Activated CD8-positive, alpha-beta memory T cell treated with anti-CD3 and anti-CD28 coated beads, Interleukin-2, amount 50 U/mL, for 24 hours (primary cell): ENCODE measurements around the gene VPS45.
"Not testable (repeated sequence)": the region's sequence is repeated elsewhere in the genome, so short reads cannot be mapped to it uniquely, and the experiment has no call there.

ENCODE experiments used
- DNase-seq: peaks from one replicate; pipeline ENCODE4 v3.0.0-alpha.2; 2020; ENCODE audit errors: extremely low read depth

The VPS45 gene

GRCh38 chr1:150127868-150128267 lies 60.3 kb downstream of the VPS45 start:
- DNase-seq = no peak

- DNase-seq = no peak
Measured at GRCh38 chr1:150132372-150132771, 64.8 kb downstream of the VPS45 start.

GRCh38 chr1:150134537-150134936 lies 67.0 kb downstream of the VPS45 start:
- DNase-seq = no peak

- DNase-seq = not testable (repeated sequence)
Measured at GRCh38 chr1:150135400-150135799, 67.8 kb downstream of the VPS45 start.

GRCh38 chr1:150138044-150138443 lies 70.5 kb downstream of the VPS45 start:
- DNase-seq = no peak

GRCh38 chr1:150141452-150141851 lies 73.9 kb downstream of the VPS45 start:
- no peak for DNase-seq

GRCh38 chr1:150142083-150142482 lies 74.5 kb downstream of the VPS45 start:
- no peak for DNase-seq

GRCh38 chr1:150144606-150145005 lies 77.0 kb downstream of the VPS45 start:
- no peak for DNase-seq

GRCh38 chr1:150146016-150146415 lies 78.4 kb downstream of the VPS45 start:
- not testable (repeated sequence) for DNase-seq

- no peak for DNase-seq
Measured at GRCh38 chr1:150146849-150147542, 79.4 kb downstream of the VPS45 start.

GRCh38 chr1:150148837-150149270 lies 81.3 kb downstream of the VPS45 start:
- no peak for DNase-seq

GRCh38 chr1:150149271-150150132 lies 81.9 kb downstream of the VPS45 start, which contains the start of gene PLEKHO1:
Gene PLEKHO1, plus strand, starts transcription at chr1:150149916. Its CDS starts 342 bp downstream, at chr1:150150258.
- DNase-seq = peak; percentile 53

GRCh38 chr1:150150133-150151021 lies 82.8 kb downstream of the VPS45 start:
- no peak for DNase-seq

- DNase-seq = no peak
Measured at GRCh38 chr1:150151291-150152181, 84.0 kb downstream of the VPS45 start.

GRCh38 chr1:150152182-150152536 lies 84.6 kb downstream of the VPS45 start:
- DNase-seq = no peak

GRCh38 chr1:150152772-150153456 lies 85.3 kb downstream of the VPS45 start:
- DNase-seq = no peak

GRCh38 chr1:150154143-150154542 lies 86.6 kb downstream of the VPS45 start:
- no peak for DNase-seq

- DNase-seq = no peak
Measured at GRCh38 chr1:150155413-150156071, 88.0 kb downstream of the VPS45 start.

GRCh38 chr1:150156868-150157603 lies 89.5 kb downstream of the VPS45 start:
- DNase-seq = no peak
